Lower leg skin (tissue), 4 donors: ENCODE measurements around the gene DLG5. TPM values are rescaled to one million over a fixed set of nuclear protein-coding genes. Genes with fewer than 3 reads are reported as not detected.

ENCODE experiments used
- DNase-seq, 2 donors: peaks; one replicate each; pipeline ENCODE4 v3.0.0-alpha.2; 2019; ENCODE audit warnings: low spot score in 2 of 2
- H3K4me3 ChIP-seq: fragments of 200-600 bp; sonication (generic); 2 replicates; pipeline ENCODE4 v1.5.1; 2017; ENCODE audit warnings: mild to moderate bottlenecking, low read depth; ENCODE audit not compliant: poor library complexity, severe bottlenecking
- CTCF ChIP-seq, 3 donors: fragments of 450-650 bp; IDR thresholded peaks; one replicate each; pipeline ENCODE4 v1.5.1; 2016; ENCODE audit warnings: antibody characterized with exemption in 3 of 3, mild to moderate bottlenecking in 3 of 3, moderate library complexity in 2 of 3
- POLR2A ChIP-seq, 2 donors: fragments of 450-650 bp; IDR thresholded peaks; one replicate each; pipeline ENCODE4 v1.6.1; 2016 to 2017; ENCODE audit warnings: antibody characterized with exemption in 2 of 2, mild to moderate bottlenecking in 1 of 2, moderate library complexity in 1 of 2
- WGBS, 2 donors: methylation state at CpG; one replicate each; pipeline ENCODE4 v1.1.5; 2018; 5-methylcytosine and 5-hydroxymethylcytosine counted together
- intact Hi-C: fragments of 100-400 bp; cut with DNase I; formaldehyde crosslinking; loops from one replicate; pipeline ENCODE4 v1.15.0; 2023; ENCODE audit warnings: low total_unique reads
- total RNA-seq, 4 donors: library from RNA; depleted of rRNA; stranded (reverse); fragments of >200 nt; gene quantifications; one replicate each; pipeline ENCODE4 v1.1.0, GENCODE V29; 2016

DLG5 gene
- total RNA-seq, 4 donors from 2014 or later, result 91.9 to 165 (median 103) TPM

GRCh38 chr10:77913090-77913489, 13.5 kb downstream of the DLG5 start:
- TF ChIP-seq CTCF (IDR thresholded peaks at IDR 0.05), result no peak
- no peak for TF ChIP-seq POLR2A (IDR thresholded peaks at IDR 0.05)
- no peak for DNase-seq
- 35 to 47% methylated on average over 4 of the region's 4 CpGs for WGBS, 2 donors
- no peak overlapping the region for H3K4me3 ChIP-seq
- intact Hi-C loops, result no loop called here

GRCh38 chr10:77912576-77912975, 14.0 kb downstream of the DLG5 start:
- TF ChIP-seq POLR2A (IDR thresholded peaks at IDR 0.05) (no peak), CTCF (IDR thresholded peaks at IDR 0.05) (no peak)
- H3K4me3 ChIP-seq, result no peak overlapping the region
- WGBS, 2 donors, result 78 to 80% methylated on average over 2 of the region's 2 CpGs
- DNase-seq, result no peak
- intact Hi-C loops, result no loop called here

GRCh38 chr10:77911535-77912123, 14.9 kb downstream of the DLG5 start:
- no peak for DNase-seq
- TF ChIP-seq CTCF (IDR thresholded peaks at IDR 0.05), result no peak
- no peak for TF ChIP-seq POLR2A (IDR thresholded peaks at IDR 0.05)
- intact Hi-C loops, result no loop called here
- no peak overlapping the region for H3K4me3 ChIP-seq
- WGBS, 2 donors, result 77 to 78% methylated on average over 7 of the region's 7 CpGs

GRCh38 chr10:77910524-77911145, 15.9 kb downstream of the DLG5 start:
- H3K4me3 ChIP-seq, result no peak overlapping the region
- no peak for DNase-seq
- WGBS, 2 donors, result 78 to 87% methylated on average over 8 of the region's 8 CpGs
- TF ChIP-seq POLR2A (IDR thresholded peaks at IDR 0.05) (no peak), CTCF (IDR thresholded peaks at IDR 0.05) (no peak)
- intact Hi-C loops, result no loop called here

GRCh38 chr10:77909749-77910375, 16.7 kb downstream of the DLG5 start:
- 61 to 74% methylated on average over 11 of the region's 11 CpGs for WGBS, 2 donors
- no peak for DNase-seq
- no peak overlapping the region for H3K4me3 ChIP-seq
- TF ChIP-seq POLR2A (IDR thresholded peaks at IDR 0.05), result no peak
- no peak for TF ChIP-seq CTCF (IDR thresholded peaks at IDR 0.05)
- intact Hi-C loops, result no loop called here
